ENCODE results near the gene FAM107B.

Gene FAM107B

DNA sequence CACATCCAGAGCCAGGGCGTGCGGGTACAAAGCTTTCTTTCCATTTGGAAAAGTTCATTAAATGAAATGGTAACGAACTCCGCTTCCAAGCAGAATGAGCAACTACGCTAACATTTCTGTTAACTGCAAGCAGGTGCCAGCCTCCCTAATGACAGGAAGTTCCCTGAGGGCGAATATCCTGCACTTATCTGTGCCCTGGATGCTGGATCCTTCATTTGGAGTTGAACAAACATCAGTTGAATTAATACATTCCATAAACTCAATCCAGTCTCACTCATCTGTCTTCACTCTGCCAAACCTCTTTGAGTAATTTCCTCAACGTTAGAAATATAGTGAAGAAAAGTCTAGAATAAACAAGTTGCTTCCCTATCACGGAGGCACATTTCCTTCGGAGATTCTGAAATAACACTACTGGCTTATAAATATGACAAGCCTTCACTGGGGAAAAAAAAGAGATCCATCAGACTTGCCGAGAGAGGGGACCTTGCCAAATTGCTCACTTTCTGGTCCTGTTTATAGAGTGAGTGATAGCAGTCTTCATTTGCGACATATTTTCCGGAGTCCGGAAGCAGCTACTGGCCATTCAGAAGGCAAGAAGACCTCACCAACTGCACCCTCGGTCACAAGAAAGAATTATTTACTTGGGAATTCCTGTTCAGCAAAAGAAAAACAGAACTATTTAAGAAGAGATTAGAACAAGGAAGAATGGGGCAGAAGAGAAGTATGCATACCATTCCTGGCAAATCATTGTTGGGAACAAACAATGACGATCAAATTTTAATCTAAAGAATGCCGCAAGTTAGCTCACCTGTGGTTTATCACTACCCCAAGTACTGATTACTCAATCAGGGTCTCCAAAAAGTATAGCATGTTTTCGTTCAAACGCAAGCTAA lies 196.4 kb downstream of the FAM107B start:
- peak; percentile 61 for DNase-seq (ENCODE audit: low read depth)

DNA sequence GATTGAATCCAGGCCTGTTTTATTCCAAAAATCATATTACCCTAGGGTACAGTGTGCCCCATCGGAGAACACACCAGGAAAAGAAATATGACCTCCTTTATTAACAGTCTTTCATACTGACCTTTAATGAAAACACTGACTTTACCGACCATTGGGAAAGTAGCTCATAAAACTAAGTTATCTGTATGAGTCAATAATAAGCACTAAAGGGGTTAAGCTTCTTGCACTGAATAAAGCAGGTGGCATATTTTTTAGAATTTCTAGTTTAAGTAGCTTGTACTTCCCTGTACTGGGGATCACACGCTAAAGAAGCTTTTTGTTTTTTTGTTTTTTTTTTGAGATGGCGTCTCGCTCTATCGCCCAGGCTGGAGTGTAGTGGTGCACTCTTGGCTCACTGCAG lies 199.8 kb downstream of the FAM107B start:
- no peak for DNase-seq (ENCODE audit: low read depth)

DNA sequence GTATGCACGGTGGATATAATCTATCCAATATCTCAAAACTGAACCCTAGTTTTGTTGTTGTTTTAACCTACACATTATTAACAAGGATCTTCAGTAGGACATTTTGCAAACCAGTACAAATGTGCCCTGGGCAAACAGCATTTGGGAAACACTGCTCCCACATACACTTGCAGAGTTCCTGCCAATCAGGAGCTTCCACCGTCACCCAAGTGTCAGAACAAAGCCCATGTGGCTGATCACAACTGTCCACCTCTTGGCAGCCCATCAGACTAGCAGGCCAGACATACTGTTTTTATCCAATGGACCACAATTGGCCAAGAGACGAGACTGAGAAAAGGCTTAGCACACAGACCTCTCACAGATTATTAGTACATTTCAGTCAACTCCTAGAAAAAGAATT lies 200.4 kb downstream of the FAM107B start:
- DNase-seq (ENCODE audit: low read depth), result no peak

DNA sequence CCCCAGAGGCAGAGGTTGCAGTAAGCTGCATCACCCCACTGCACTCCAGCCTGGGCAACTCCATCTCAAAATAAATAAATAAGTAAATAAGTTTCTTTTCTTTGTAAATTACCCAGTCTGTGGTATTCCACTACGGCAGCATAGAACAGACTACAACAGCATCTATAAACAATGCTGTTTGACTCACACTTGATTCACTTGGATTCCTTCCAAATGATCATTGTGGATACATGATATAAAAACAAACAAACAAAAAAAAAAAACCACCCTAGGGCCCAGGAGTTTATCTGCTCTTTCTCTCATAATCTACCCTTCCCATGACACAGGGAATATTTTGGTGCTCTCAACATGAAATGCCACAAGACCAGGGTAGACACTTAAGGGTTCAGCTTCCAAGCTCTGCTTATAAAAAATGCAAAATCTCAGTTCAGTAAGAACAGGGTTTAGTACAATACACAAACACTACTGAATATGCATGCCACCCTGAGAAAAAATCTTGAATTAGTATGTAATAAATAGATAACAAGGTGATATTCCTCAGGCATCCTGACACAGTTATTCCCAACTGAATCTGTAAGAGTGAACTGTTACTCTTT lies 200.9 kb downstream of the FAM107B start:
- no peak for DNase-seq (ENCODE audit: low read depth)

DNA sequence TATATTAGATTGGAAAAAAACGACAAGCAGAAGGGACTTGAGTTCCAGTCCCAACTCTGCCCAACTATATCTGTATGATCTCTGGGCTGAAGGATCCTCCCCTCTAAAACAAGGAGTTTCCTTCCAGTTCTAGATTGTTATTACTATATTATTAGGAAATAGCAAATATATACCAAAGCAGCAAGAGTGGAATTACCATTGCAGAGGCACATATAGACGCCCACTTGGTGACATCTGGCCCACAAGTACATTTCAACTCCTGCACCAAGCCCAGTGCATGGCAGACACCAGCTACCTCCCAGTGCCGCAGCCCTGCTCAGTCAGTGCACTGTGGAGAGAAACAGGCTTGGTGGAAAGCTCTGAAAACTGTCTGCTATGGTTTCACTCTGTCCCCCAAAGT lies 201.9 kb downstream of the FAM107B start:
- DNase-seq (ENCODE audit: low read depth), result no peak

DNA sequence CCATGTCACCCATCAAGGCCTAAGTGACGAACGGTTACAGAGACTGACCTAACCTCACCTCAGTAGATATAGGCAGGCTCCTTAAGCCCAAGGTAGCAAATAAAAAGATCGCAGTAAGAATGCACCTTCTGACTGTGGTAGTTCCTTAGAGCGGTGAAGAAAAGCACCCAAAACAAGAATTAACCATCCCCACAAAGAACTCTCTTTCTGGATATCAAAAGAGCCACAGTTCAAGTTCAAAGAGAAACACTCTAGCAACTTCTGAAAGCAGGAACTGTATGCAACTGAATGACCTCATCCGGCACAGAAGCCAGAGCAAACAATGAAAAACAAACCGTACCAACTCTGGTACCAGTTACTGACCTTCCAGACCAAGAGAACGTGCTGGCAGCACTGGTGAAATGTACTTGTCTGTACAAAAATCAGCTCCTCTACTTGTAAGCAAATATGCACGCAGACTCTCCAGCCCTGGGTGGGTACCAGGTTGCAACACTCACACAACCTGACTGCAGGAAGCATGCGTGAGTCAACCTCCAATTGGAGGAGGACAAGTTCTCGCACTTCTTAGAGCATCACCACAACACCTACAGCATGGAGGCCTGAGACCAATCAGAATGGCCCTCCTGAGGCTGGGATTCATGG lies 202.7 kb downstream of the FAM107B start:
- no peak for DNase-seq (ENCODE audit: low read depth)

DNA sequence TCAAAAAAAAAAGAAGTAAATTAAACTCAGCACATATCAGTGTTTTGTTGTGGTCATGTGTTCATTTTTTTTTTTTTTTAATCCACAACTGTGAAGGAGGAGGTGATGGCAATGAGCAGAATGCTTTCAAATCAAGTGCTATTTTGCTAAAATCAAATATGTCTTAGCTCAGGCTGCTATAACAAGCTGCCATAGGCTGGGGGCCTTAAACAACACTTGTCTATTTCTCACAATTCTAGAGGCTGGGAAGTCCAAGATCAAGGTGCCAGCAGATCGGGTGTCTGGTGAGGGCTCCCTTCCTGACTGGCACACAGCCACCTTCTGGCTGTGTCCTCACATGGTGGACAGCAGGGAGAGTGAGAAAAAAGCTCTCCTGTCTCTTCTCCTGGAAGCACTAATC lies 203.9 kb downstream of the FAM107B start:
- DNase-seq (ENCODE audit: low read depth), result no peak

DNA sequence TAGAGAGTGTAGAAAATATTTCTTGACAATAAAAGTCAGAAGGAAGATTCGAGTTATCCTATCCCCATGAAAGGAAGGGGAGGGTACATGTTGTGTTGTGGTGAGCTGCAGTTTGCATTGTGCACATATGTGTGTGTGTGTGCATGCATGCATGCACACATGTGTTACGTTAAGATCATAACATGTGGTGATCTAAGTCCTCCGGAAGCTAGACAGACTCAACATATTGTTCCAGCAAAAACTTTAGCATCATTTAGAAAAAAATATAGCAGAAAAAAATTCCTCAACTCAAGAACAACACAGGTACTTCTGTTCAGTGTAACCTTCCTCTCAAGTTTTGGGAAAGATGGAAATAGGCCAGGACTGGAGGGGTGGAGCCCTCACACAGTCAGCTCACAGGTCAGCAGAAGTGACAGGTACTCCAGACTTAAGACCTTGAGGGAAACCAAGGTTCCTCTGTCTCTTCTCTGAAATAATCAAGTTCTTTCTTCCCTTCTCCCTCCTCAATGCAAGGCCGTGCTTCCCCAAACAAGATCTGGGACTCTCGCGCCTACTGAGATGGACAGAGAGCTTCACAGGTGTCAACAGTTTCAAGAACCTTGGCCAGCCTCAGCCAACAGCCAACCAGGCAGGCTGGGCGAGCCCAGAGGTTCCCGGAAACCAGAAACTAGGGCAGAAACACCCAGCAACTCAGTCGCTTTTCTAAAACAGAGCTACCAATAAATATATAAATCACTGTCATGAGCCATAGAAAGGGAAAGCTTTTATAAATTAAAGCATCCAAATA lies 205.2 kb downstream of the FAM107B start:
- DNase-seq (ENCODE audit: low read depth), result no peak

DNA sequence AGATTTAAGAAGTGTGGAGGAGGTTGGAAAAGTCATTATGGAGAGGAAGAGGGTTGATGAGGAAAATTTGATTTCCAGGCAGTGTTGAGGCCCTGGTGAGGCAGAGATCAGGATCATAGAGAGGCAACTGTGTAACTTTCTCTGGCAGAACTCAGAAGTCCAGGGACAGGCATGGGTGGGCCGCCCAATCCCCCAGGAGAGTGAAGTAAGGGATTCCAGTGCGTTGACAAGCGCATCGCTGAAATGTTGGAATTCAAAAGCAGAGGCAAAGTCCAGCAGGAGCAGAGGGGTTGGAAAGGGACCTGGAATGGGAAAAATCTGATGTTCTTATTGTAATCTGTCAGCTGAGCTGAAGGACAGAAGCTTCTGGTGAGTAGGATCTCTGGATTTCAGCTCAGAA lies 207.3 kb downstream of the FAM107B start:
- DNase-seq (ENCODE audit: low read depth), result no peak

DNA sequence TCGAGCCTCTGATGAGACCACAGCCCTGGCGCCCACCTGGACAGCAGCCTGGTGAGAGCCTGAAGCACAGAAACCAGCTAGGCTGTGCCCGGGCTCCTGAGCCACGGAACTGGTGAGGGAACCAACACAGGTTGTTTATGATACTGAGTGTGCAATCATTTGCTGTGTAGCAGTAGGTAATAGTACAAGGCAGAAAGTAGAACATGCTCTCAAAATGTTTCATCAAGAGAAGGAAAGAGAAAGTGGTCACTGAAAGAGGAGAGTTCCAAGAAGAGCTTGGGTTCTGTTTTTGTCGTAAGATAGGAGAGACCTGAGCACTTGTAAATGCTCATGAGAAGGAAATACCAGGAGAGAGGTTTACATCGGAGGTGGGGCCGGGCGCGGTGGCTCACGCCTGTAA lies 208.2 kb downstream of the FAM107B start:
- no peak for DNase-seq (ENCODE audit: low read depth)

DNA sequence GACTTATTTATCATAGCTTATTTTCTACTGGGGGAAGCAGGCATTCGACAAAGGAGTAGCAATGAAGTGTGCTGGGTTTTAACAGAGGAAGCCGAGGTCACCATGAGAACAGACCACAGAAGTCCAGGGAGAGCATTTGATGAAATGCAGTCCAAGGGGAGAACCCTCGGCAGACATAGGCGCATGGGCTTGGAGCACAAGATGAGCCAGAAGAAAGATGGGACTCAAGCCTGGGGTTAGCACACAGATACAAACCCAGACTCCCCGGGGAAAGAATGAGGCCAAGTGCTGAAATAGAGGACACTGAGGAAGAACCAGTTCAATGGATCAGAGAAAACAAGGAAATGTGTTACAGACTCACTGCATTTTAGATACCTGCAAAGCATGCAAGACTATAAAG lies 209.5 kb downstream of the FAM107B start:
- no peak for DNase-seq (ENCODE audit: low read depth)

DNA sequence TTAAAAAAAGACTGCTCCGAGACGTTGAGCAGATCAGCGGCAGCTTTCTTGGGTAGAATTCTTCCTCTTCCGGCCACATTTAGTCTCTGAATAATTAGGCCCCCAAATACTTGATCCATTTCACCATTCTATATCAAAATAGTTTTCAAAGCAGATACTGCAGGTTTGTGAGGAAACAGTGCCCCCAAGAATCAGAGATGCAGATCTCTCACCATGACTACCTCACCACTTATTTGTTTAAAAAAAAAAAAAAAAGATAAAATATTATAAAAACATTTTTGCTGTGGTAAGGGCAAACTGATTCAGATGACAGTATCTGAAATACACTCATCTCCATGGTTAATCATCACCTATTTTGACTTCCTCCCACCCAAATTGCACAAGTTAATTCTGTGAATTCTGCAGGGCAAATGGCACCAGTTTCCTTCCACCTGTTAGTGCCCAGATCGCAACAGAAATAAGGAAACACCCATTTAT lies 210.4 kb downstream of the FAM107B start:
- no peak for DNase-seq (ENCODE audit: low read depth)

DNA sequence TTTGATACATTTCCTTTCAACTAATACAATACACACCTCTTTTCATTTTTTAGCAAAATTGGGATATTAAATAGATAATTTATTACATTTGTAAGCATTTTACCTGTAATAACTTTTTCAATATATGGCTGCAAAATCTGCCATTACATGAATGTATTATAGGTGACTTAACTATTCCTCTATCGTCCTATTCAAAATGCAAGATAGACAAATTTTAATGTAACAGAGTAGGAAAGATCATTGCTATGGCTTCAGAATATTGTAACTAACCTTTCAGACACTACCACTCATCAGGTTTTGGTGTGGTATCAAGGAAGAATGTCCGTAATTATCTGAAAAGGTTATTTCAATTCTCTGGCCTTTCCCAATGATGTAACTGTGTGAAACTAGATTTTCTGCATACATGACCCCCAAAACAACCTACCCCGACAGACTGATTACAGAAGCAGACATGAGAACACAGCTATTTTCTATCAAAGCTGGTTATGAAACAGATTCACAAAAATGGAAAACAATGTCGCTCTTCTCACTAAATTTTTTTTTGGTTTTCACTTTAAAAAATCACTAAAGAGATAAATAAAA lies 211.2 kb downstream of the FAM107B start:
- no peak for DNase-seq (ENCODE audit: low read depth)

DNA sequence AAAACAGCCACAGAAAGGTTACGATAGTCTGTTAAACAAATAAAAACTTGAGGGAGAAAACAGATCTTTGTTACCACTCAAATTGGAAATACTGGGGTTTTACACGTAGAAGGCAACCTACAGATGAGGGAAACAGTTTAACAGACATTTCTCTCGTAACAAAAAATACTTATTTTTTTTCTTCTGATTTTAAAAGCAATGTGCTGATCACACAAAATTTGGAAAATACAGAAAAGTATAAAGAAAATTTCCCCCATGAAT lies 211.7 kb downstream of the FAM107B start:
- no peak for DNase-seq (ENCODE audit: low read depth)

DNA sequence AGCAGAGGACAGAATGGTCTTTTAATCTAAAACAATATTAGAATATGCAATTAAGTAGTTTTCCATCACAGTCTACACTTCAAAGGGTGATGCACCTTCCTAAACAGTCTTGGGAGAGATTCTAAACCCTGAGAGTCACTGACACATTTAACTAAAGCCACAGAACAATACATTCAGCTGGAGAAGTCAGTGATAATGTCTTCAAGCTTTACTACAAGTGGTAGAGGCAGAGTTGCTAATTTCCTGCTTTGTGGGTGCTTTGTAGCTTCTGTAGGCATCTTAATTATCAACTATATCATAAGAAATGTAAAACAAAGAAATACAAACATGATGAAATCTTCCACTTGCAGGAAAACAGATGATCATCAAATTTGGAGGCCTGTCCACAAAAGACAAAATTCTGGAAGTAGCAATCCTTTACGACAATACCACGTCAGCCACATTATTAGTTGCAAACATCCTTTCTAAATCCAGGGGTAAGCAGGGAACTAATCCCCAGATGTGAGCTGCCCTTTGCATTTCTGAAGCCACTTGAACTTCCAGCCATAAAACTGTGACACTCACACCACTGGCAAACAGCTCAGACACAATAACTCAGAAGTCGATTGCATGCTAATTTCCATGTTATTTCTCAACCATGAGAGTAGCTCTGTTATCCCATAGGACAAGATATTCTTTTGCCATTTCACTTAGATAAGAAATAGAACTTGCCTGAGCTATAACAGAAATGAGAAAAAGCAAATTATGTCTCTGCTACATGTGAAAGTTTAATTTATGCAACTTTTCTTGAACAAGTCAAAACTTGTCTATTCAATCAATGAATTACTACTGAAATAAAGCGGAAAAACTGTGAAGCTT lies 212.2 kb downstream of the FAM107B start:
- no peak for DNase-seq (ENCODE audit: low read depth)

DNA sequence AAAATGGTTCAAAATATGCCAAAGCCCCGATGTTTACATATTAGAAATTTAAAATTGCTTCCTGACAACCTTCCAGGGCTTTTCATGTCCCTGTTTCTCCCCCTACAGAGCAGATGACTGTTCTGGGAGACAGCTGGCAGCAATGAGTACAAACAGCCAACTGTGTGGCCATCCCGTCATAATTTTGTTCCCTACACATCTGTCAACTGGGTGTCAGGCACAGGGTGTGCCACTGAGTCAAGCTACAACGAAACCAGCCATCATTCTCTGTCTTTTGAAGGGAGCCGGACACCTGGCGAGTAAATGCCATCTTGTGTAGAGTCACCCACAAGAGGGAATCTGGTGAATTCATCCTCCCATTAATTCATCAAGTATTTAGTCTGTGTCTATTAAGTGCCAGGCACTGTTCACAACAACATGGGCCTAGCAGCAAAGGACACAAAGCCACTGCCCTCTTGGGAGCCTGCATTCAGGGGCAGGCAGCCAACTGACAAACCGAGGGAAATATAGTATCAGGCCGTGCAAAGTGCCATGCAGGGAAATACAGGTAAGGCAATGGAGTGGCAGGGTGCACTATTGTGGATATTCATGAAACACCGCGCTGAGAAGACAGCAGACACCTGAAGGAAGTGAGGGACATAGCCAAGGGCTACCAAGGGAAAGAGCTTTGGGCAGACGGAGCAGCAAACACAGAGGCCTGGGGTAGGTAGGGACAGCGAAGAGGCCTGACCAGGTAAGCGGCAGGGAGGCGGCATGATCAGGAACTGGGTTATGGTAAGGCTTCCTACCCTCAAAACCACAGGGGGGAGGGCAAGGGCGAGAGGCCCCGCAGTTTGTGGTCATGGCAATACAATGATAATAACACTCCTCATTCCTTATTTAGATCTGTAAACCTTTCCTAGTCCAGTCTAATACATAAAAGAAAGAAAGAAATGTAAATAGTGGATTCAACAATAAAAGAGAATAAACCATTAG lies 213.6 kb downstream of the FAM107B start:
- no peak for DNase-seq (ENCODE audit: low read depth)

DNA sequence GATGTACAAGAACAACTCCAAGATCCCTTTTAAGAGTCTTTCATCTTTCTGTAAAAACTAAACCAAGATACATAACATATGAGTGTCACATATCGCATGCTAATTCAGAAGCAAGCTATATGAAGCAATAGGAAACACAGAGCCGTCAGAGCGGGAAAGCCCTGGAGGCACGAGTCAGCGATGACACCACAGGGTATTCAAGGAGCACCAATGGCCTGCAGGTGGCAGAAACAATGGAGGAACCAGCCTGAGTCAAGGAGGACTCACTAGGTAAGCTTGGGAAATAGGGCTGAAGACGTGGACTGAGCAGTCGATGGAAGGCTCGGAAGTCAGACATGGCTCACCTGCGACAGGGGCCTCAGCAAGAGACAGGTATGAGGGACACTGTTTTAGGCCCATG lies 214.4 kb downstream of the FAM107B start:
- DNase-seq (ENCODE audit: low read depth), result no peak

DNA sequence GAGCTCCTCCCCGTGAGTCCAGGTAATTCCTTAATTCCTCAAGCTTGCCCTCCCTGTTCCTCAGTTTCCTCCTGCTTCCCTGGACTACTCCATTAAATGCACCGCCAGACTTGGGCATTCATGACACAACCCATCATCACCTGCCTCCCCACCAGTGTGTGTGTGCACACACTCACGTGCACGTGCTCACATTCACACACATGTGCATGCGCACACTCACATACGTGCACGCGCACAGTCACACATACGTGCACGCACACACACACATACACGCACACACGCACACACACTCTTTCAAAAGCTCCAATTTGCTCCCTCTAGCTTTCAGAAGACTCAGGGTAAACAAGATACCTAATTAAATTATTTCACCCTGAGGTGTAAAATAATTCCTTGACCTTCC lies 216.7 kb downstream of the FAM107B start:
- no peak for DNase-seq (ENCODE audit: low read depth)

DNA sequence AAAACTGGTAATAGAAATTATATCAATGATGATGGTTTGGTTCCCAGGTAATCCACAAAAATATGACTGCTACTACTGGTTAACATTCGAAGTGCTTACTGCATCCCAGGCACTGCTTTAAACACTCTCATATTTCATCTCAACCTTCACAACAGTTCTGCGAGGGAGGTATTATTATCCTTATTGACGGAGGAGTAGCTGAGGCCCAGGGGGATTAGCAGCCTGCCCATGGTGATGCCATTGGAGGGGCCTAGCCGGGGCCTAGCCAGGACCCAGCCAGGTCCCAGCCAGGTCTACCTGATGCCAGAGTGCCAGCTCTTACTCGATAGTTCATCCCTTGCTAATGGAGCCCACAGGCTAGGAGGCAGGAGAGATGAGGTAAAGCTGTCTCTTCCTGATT lies 217.1 kb downstream of the FAM107B start:
- no peak for DNase-seq (ENCODE audit: low read depth)

Measured in stromal cell of bone marrow (primary cell).